HG02763 (cell line): ENCODE data around the gene TTC19.
"Not testable (repeated sequence)": the region's sequence is repeated elsewhere in the genome, so short reads cannot be mapped to it uniquely, and the experiment has no call there.

Experiments
- ATAC-seq: cut with Tn5 transposase; IDR thresholded peaks from one replicate; pipeline ENCODE4 v1.9.1; 2021; ENCODE audit warnings: mild to moderate bottlenecking, moderate library complexity; ENCODE audit not compliant: unreplicated experiment

The TTC19 gene

GRCh38 chr17:16026895-16027294, 27.3 kb downstream of the TTC19 start:
- ATAC-seq, result no peak

- ATAC-seq, result no peak
These were observed 28.3 kb downstream of the TTC19 start for GRCh38 chr17:16027708-16028584.

- ATAC-seq, result no peak
These were observed 34.2 kb downstream of the TTC19 start for GRCh38 chr17:16033729-16034349.

GRCh38 chr17:16036261-16036660, 36.6 kb downstream of the TTC19 start:
- ATAC-seq, result no peak

GRCh38 chr17:16037636-16038035, 38.0 kb downstream of the TTC19 start:
- ATAC-seq, result no peak

- no peak for ATAC-seq
These were observed 41.2 kb downstream of the TTC19 start for GRCh38 chr17:16040710-16041251.

- ATAC-seq, result no peak
These were observed 44.9 kb downstream of the TTC19 start for GRCh38 chr17:16044487-16044886.

GRCh38 chr17:16046966-16047365, 47.3 kb downstream of the TTC19 start:
- ATAC-seq, result no peak

GRCh38 chr17:16048811-16049449, 49.3 kb downstream of the TTC19 start:
- no peak for ATAC-seq

- no peak for ATAC-seq
These were observed 51.2 kb downstream of the TTC19 start for GRCh38 chr17:16050844-16051243.

- no peak for ATAC-seq
These were observed 52.9 kb downstream of the TTC19 start for GRCh38 chr17:16052486-16052885.

- not testable (repeated sequence) for ATAC-seq
These were observed 55.5 kb downstream of the TTC19 start for GRCh38 chr17:16055139-16055538.

GRCh38 chr17:16061631-16062030, 62.0 kb downstream of the TTC19 start:
- ATAC-seq, result no peak

- no peak for ATAC-seq
These were observed 66.5 kb downstream of the TTC19 start for GRCh38 chr17:16066125-16066524.

GRCh38 chr17:16068323-16068722, 68.7 kb downstream of the TTC19 start:
- ATAC-seq, result no peak

- no peak for ATAC-seq
These were observed 72.4 kb downstream of the TTC19 start for GRCh38 chr17:16072031-16072430.

- ATAC-seq, result no peak
These were observed 74.2 kb downstream of the TTC19 start for GRCh38 chr17:16073845-16074244.

- ATAC-seq, result no peak
These were observed 74.8 kb downstream of the TTC19 start for GRCh38 chr17:16074423-16074822.

- ATAC-seq, result no peak
These were observed 76.3 kb downstream of the TTC19 start for GRCh38 chr17:16075949-16076348.
